HepG2 (cell line): ENCODE results near the gene ATXN7L3. TPM values are rescaled to one million over a fixed set of nuclear protein-coding genes. Genes with fewer than 3 reads are reported as not detected.

Experiments
- HNF4A ChIP-seq: sonication (generic); formaldehyde crosslinking; IDR thresholded peaks from 2 replicates; pipeline ENCODE4 v1.4.0; 2020; ENCODE audit warnings: missing genetic modification reagents
- IRF1 ChIP-seq: sonication (generic); formaldehyde crosslinking; IDR thresholded peaks from 2 replicates; pipeline ENCODE4 v1.4.0; 2020; ENCODE audit warnings: low read depth, mild to moderate bottlenecking, missing genetic modification reagents
- PHF21A ChIP-seq: sonication (generic); formaldehyde crosslinking; IDR thresholded peaks from 2 replicates; pipeline ENCODE4 v1.5.0; 2020; ENCODE audit warnings: mild to moderate bottlenecking, missing genetic modification reagents
- POLR2G ChIP-seq: fragments of 200-400 bp; formaldehyde crosslinking; IDR thresholded peaks from 2 replicates; pipeline ENCODE4 v1.6.1; 2018; ENCODE audit warnings: mild to moderate bottlenecking, low read depth, low read length, moderate library complexity
- RBM39 ChIP-seq: fragments of 200-400 bp; formaldehyde crosslinking; IDR thresholded peaks from one replicate; pipeline ENCODE4 v1.6.1; 2018; ENCODE audit warnings: antibody characterized with exemption, mild to moderate bottlenecking, low read depth, low read length; ENCODE audit not compliant: poor library complexity, severe bottlenecking
- SATB2 ChIP-seq: sonication (generic); formaldehyde crosslinking; IDR thresholded peaks from 2 replicates; pipeline ENCODE4 v1.5.0; 2020; ENCODE audit warnings: missing genetic modification reagents
- TBX2 ChIP-seq: sonication (generic); formaldehyde crosslinking; IDR thresholded peaks from 2 replicates; pipeline ENCODE4 v1.5.0; 2020; ENCODE audit warnings: missing genetic modification reagents, mild to moderate bottlenecking, borderline replicate concordance
- ZNF225 ChIP-seq: sonication (generic); formaldehyde crosslinking; IDR thresholded peaks from 2 replicates; pipeline ENCODE4 v1.4.0; 2020; ENCODE audit warnings: mild to moderate bottlenecking, missing genetic modification reagents
- ZNF230 ChIP-seq: sonication (generic); formaldehyde crosslinking; IDR thresholded peaks from 2 replicates; pipeline ENCODE4 v1.4.0; 2020; ENCODE audit warnings: mild to moderate bottlenecking, missing genetic modification reagents
- polyA plus RNA-seq, 8 experiments: library from polyadenylated mRNA; depleted of rRNA in 3 of 8; stranded (reverse) in 7 of 8; unstranded in 1 of 8; fragments of >200 nt; fragmentation: Illumina TruSeq in 4 of 8; extraction: Trizol in 4 of 8; gene quantifications; 2 replicates each; pipeline versions ENCODE4 v1.2.1 to v1.2.3, GENCODE V29; 2011 to 2016; ENCODE audit warnings: low read depth in 4 of 8, missing spikeins in 1 of 8, mixed read lengths in 1 of 8; ENCODE audit not compliant: insufficient read depth in 1 of 8
- total RNA-seq, 5 experiments: library from RNA; depleted of rRNA; stranded (reverse); fragments of >200 nt; fragmentation: Illumina TruSeq; extraction: Trizol; gene quantifications; 2 replicates each; pipeline ENCODE4 v1.2.3, GENCODE V29; 2016; ENCODE audit warnings: low read depth in 1 of 5
- TF ChIP-seq, protein P1 (sequence below), 2 experiments: sonication (generic) in 1 of 2; formaldehyde crosslinking in 1 of 2; IDR thresholded peaks; 2 replicates each; pipeline versions ENCODE4 v1.4.0 to v1.6.1; 2016 to 2020; ENCODE audit warnings: borderline replicate concordance in 1 of 2, low read depth in 1 of 2, mild to moderate bottlenecking in 1 of 2, missing genetic modification reagents in 1 of 2
- TF ChIP-seq, protein P2 (sequence below): sonication (generic); formaldehyde crosslinking; IDR thresholded peaks from 2 replicates; pipeline ENCODE4 v1.4.0; 2020; ENCODE audit warnings: missing genetic modification reagents
- TF ChIP-seq, protein P3 (sequence below), 2 experiments: sonication (generic) in 1 of 2; formaldehyde crosslinking in 1 of 2; IDR thresholded peaks; 2 replicates each; pipeline versions ENCODE4 v1.4.0 to v1.6.1; 2018 to 2020; ENCODE audit warnings: missing genetic modification reagents in 2 of 2, borderline replicate concordance in 1 of 2, low read depth in 1 of 2, mild to moderate bottlenecking in 1 of 2, missing biosample characterization in 1 of 2
- TF ChIP-seq, protein P4 (sequence below): sonication (generic); formaldehyde crosslinking; IDR thresholded peaks from 2 replicates; pipeline ENCODE4 v1.5.1; 2020; ENCODE audit warnings: mild to moderate bottlenecking, missing genetic modification reagents

The ATXN7L3 gene
- total and polyA plus RNA-seq, 2 of the 13 experiments (the other 11 are each of a cell fraction or from before 2014, with no cell fraction given) = 44.5 to 59.1 TPM

DNA sequence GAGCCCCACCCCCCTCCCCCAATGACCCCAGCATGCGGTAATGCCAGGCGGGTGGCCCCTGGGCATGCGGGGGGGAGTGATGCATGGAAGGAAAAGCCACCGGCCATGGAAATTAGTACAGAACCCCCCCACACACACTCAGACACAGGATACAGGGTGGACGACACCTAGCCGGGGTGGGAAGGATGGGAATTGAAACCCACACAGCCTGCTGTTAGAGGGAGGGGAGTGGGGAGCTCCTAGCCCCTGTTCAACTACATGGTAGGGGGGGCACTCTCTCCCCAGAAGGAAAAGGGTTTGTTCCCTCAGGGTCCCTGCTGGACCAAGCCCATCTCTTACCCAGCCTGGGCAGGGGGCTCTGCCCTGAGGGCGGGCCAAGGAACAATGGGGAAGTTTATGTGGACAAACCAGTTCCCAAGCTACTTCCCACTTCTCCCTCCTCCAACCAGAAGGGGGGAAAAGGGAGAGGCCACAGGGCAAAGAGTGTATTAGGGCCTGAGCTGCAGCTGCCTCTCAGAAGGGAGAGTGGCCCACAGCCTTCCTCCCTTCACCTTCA lies 7.7 kb downstream of the ATXN7L3 start (continued):
- TF ChIP-seq ZNF230 (CRISPR knock-in tag) (no peak), IRF1 (CRISPR knock-in tag) (no peak), POLR2G (peak; percentile 37; the same call in 1 of the 2 replicates), ZNF225 (CRISPR knock-in tag) (0 out of 2 replicates have a peak, but pooled peaks have one; percentile 8), TBX2 (CRISPR knock-in tag) (no peak), PHF21A (CRISPR knock-in tag) (no peak), RBM39 (peak; percentile 60), SATB2 (CRISPR knock-in tag) (no peak), HNF4A (CRISPR knock-in tag) (no peak)
- TF ChIP-seq, protein P1, sequence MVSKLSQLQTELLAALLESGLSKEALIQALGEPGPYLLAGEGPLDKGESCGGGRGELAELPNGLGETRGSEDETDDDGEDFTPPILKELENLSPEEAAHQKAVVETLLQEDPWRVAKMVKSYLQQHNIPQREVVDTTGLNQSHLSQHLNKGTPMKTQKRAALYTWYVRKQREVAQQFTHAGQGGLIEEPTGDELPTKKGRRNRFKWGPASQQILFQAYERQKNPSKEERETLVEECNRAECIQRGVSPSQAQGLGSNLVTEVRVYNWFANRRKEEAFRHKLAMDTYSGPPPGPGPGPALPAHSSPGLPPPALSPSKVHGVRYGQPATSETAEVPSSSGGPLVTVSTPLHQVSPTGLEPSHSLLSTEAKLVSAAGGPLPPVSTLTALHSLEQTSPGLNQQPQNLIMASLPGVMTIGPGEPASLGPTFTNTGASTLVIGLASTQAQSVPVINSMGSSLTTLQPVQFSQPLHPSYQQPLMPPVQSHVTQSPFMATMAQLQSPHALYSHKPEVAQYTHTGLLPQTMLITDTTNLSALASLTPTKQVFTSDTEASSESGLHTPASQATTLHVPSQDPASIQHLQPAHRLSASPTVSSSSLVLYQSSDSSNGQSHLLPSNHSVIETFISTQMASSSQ (IDR thresholded peaks at IDR 0.05; ENCODE audit: low read depth) = no peak
- TF ChIP-seq, protein P1 (CRISPR knock-in tag; IDR thresholded peaks at IDR 0.05; ENCODE audit: borderline replicate concordance) = no peak
- TF ChIP-seq, protein P2, sequence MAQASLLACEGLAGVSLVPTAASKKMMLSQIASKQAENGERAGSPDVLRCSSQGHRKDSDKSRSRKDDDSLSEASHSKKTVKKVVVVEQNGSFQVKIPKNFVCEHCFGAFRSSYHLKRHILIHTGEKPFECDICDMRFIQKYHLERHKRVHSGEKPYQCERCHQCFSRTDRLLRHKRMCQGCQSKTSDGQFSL = peak; percentile 72
- TF ChIP-seq, protein P3, sequence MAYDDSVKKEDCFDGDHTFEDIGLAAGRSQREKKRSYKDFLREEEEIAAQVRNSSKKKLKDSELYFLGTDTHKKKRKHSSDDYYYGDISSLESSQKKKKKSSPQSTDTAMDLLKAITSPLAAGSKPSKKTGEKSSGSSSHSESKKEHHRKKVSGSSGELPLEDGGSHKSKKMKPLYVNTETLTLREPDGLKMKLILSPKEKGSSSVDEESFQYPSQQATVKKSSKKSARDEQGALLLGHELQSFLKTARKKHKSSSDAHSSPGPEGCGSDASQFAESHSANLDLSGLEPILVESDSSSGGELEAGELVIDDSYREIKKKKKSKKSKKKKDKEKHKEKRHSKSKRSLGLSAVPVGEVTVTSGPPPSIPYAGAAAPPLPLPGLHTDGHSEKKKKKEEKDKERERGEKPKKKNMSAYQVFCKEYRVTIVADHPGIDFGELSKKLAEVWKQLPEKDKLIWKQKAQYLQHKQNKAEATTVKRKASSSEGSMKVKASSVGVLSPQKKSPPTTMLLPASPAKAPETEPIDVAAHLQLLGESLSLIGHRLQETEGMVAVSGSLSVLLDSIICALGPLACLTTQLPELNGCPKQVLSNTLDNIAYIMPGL (CRISPR knock-in tag; IDR thresholded peaks at IDR 0.05; ENCODE audit: borderline replicate concordance in 1 of 2, low read depth in 1 of 2) = no peak
- TF ChIP-seq, protein P4, sequence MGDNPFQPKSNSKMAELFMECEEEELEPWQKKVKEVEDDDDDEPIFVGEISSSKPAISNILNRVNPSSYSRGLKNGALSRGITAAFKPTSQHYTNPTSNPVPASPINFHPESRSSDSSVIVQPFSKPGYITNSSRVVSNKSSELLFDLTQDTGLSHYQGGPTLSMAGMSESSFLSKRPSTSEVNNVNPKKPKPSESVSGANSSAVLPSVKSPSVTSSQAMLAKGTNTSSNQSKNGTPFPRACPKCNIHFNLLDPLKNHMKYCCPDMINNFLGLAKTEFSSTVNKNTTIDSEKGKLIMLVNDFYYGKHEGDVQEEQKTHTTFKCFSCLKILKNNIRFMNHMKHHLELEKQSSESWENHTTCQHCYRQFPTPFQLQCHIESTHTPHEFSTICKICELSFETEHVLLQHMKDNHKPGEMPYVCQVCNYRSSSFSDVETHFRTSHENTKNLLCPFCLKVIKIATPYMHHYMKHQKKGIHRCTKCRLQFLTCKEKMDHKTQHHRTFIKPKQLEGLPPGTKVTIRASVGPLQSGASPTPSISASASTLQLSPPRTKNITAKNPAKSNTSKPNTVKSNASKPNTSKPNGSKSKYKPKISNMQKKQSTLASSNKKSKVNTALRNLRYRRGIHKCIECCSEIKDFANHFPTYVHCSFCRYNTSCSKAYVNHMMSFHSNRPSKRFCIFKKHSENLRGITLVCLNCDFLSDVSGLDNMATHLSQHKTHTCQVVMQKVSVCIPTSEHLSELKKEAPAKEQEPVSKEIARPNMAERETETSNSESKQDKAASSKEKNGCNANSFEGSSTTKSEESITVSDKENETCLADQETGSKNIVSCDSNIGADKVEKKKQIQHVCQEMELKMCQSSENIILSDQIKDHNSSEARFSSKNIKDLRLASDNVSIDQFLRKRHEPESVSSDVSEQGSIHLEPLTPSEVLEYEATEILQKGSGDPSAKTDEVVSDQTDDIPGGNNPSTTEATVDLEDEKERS (CRISPR knock-in tag) = no peak
